Fibroblast of lung (primary cell): ENCODE measurements around the gene BCL11A. TPM values are rescaled to one million over a fixed set of nuclear protein-coding genes. Genes with fewer than 3 reads are reported as not detected.

Source experiments
- DNase-seq, 2 donors: peaks; one replicate each; pipeline versions ENCODE4 v3.0.0 to v3.0.0-alpha.2; 2010; ENCODE audit warnings: low read depth in 2 of 2
- H2AFZ ChIP-seq: 2 replicates; pipeline ENCODE4 v1.5.1; 2012; ENCODE audit warnings: low read length, control low read depth, inconsistent platforms
- H3K27ac ChIP-seq: 2 replicates; pipeline ENCODE4 v1.5.1; 2011; ENCODE audit warnings: low read length, control low read depth; ENCODE audit not compliant: insufficient read depth
- H3K27me3 ChIP-seq: 2 replicates; pipeline ENCODE4 v1.5.1; 2011; ENCODE audit warnings: mild to moderate bottlenecking, low read length; ENCODE audit not compliant: control insufficient read depth, insufficient read depth
- H3K36me3 ChIP-seq: 2 replicates; pipeline ENCODE4 v1.5.1; 2011; ENCODE audit warnings: low read length; ENCODE audit not compliant: control insufficient read depth, insufficient read depth
- H3K4me1 ChIP-seq: 2 replicates; pipeline ENCODE4 v1.5.1; 2011; ENCODE audit warnings: low read length; ENCODE audit not compliant: control insufficient read depth, insufficient read depth; ENCODE audit errors: extremely low read depth
- H3K4me2 ChIP-seq: 2 replicates; pipeline ENCODE4 v1.5.1; 2011; ENCODE audit warnings: low read length, control low read depth; ENCODE audit not compliant: insufficient read depth; ENCODE audit errors: extremely low read depth
- H3K4me3 ChIP-seq, 4 experiments: fragments of 200-600 bp in 1 of 4; sonication (generic) in 1 of 4; replicated peaks in 1 of 4; 2 replicates each; pipeline ENCODE4 v1.5.1; 2011 to 2016; ENCODE audit warnings: low read length in 4 of 4, low read depth in 3 of 4, mild to moderate bottlenecking in 3 of 4, control low read depth in 2 of 4, inconsistent platforms in 1 of 4, mixed read lengths in 1 of 4; ENCODE audit not compliant: insufficient read depth in 1 of 4; ENCODE audit errors: control extremely low read depth in 1 of 4
- H3K79me2 ChIP-seq: 2 replicates; pipeline ENCODE4 v1.5.1; 2012; ENCODE audit warnings: mild to moderate bottlenecking, low read length, inconsistent platforms; ENCODE audit not compliant: control insufficient read depth, insufficient read depth
- H3K9ac ChIP-seq: 2 replicates; pipeline ENCODE4 v1.5.1; 2011; ENCODE audit warnings: mild to moderate bottlenecking, low read length, control low read depth; ENCODE audit not compliant: insufficient read depth
- H3K9me3 ChIP-seq: 2 replicates; pipeline ENCODE4 v1.5.1; 2012; ENCODE audit warnings: low read depth, low read length; ENCODE audit not compliant: control insufficient read depth, insufficient read depth
- H4K20me1 ChIP-seq: 2 replicates; pipeline ENCODE4 v1.5.1; 2011; ENCODE audit warnings: low read length; ENCODE audit not compliant: control insufficient read depth, insufficient read depth; ENCODE audit errors: extremely low read depth
- EZH2 ChIP-seq: IDR thresholded peaks from 2 replicates; pipeline ENCODE4 v1.5.1; 2012; ENCODE audit warnings: low read length, control low read depth, mild to moderate bottlenecking; ENCODE audit errors: missing control alignments
- polyA plus RNA-seq, 2 donors: library from polyadenylated mRNA; depleted of rRNA in 1 of 2; stranded (reverse) in 1 of 2; unstranded in 1 of 2; fragments of >200 nt; gene quantifications; 2 replicates each; pipeline ENCODE4 v1.2.1, GENCODE V29; 2011 to 2012; ENCODE audit warnings: missing spikeins in 1 of 2
- total RNA-seq: library from RNA; depleted of rRNA; stranded (reverse); fragments of >200 nt; gene quantifications from 2 replicates; pipeline ENCODE4 v1.2.1, GENCODE V29; 2014
- TF ChIP-seq, protein P1 (sequence below), 2 donors: IDR thresholded peaks in 1 of 2; conservative IDR thresholded peaks in 1 of 2; 1 replicate in 1 of 2; 2 replicates in 1 of 2; pipeline ENCODE4 v1.5.1; 2011 to 2012; ENCODE audit warnings: low read length in 2 of 2, control low read depth in 1 of 2, inconsistent platforms in 1 of 2, low read depth in 1 of 2, mild to moderate bottlenecking in 1 of 2

The BCL11A gene
- total and polyA plus RNA-seq, 2 donors (not counting 1 experiment from before 2014, with no cell fraction given): 0.09 to 0.17 TPM

DNA sequence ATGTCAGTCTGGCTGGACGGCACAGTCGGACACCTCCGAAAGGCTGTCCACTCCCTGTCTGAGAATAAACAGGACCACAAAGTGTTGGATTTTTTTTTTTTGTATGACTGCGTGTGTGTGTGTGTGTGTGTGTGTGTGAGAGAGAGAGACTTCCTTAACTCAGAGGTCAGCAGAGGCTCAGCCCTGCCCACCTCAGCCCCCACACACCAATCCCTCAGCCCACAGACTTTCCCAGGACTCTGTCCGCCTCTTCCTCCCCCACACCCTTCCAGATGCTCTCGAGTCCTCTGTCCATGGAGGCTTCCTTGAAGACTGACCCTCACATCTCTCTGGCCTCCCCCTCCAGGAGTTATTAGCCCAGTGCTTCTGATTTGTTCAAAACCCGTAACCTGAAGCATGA, 147.3 kb downstream of the BCL11A start:
- H3K4me2 ChIP-seq: no peak overlapping the region
- H3K9me3 ChIP-seq: no peaks in the 10 kb centered on the region
- H3K79me2 ChIP-seq: no peaks in the 10 kb centered on the region
- no peak overlapping the region for H2AFZ ChIP-seq
- no peak for TF ChIP-seq EZH2
- TF ChIP-seq, protein P1, sequence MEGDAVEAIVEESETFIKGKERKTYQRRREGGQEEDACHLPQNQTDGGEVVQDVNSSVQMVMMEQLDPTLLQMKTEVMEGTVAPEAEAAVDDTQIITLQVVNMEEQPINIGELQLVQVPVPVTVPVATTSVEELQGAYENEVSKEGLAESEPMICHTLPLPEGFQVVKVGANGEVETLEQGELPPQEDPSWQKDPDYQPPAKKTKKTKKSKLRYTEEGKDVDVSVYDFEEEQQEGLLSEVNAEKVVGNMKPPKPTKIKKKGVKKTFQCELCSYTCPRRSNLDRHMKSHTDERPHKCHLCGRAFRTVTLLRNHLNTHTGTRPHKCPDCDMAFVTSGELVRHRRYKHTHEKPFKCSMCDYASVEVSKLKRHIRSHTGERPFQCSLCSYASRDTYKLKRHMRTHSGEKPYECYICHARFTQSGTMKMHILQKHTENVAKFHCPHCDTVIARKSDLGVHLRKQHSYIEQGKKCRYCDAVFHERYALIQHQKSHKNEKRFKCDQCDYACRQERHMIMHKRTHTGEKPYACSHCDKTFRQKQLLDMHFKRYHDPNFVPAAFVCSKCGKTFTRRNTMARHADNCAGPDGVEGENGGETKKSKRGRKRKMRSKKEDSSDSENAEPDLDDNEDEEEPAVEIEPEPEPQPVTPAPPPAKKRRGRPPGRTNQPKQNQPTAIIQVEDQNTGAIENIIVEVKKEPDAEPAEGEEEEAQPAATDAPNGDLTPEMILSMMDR (conservative IDR thresholded peaks at IDR 0.05 in 1 of 2, IDR thresholded peaks at IDR 0.05 in 1 of 2; ENCODE audit: low read depth in 1 of 2, low read length in 2 of 2): no peak
- no peak for DNase-seq
- H3K9ac ChIP-seq: no peak overlapping the region
- no peak overlapping the region for H3K27ac ChIP-seq
- H3K27me3 ChIP-seq: no peaks in the 10 kb centered on the region
- H3K4me1 ChIP-seq: no peaks in the 10 kb centered on the region
- H3K36me3 ChIP-seq: no peaks in the 10 kb centered on the region
- H3K4me3 ChIP-seq: no peak overlapping the region
- H4K20me1 ChIP-seq: no peaks in the 10 kb centered on the region

DNA sequence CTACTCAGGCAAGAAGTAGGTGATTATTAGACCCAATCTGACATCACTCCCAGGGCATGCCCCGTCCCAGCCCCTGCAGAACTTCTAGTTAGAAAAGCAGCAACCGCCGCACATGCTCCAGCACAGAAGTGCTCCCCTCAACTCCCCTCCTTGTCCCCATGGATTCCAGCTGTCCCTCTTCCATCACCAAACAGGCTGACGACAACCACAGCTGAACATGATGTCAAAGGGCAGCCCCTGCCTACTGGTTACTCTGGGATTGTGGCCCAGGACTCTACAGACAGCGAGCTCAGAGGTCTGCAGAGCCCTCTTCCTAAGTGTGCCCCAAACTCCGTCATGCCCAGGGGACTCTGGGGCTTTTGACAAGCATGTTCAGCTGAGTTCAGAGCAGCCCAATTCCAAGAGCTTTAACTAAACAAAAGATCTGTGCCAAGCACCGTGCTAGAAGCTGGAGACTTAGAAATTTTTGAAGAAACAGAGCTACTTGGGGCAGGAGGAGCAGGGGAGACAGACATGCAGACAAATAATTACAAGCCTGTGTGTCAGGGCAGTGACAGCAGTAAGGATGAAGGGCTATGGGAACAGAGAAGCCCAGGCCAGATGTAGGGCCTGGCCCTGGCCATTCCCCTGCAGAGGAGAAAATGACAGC, 148.1 kb downstream of the BCL11A start:
- TF ChIP-seq EZH2: no peak
- TF ChIP-seq, protein P1 (conservative IDR thresholded peaks at IDR 0.05 in 1 of 2, IDR thresholded peaks at IDR 0.05 in 1 of 2; ENCODE audit: low read depth in 1 of 2, low read length in 2 of 2): no peak
- H2AFZ ChIP-seq: no peak overlapping the region
- no peaks in the 10 kb centered on the region for H3K4me1 ChIP-seq
- DNase-seq: no peak
- no peaks in the 10 kb centered on the region for H3K36me3 ChIP-seq
- no peak overlapping the region for H3K4me2 ChIP-seq
- H3K9ac ChIP-seq: no peak overlapping the region
- no peaks in the 10 kb centered on the region for H3K79me2 ChIP-seq
- no peaks in the 10 kb centered on the region for H3K9me3 ChIP-seq
- no peak overlapping the region for H3K4me3 ChIP-seq
- H4K20me1 ChIP-seq: no peaks in the 10 kb centered on the region
- no peak overlapping the region for H3K27ac ChIP-seq
- no peaks in the 10 kb centered on the region for H3K27me3 ChIP-seq

Other genes starting within 250 kb of the BCL11A start
- gene PAPOLG, start 202.6 kb upstream of the BCL11A start, total RNA-seq: 11.2 and 14.1 TPM in 2 replicates
- 9.1 and 11.9 TPM in 2 replicates for gene PAPOLG, start 202.6 kb upstream of the BCL11A start, polyA plus RNA-seq